ENCODE results near the gene JDP2.
"Not testable (repeated sequence)": the region's sequence is repeated elsewhere in the genome, so short reads cannot be mapped to it uniquely, and the experiment has no call there.

GRCh38 chr14:75474127-75474526, 46.3 kb downstream of the JDP2 start:
- TF ChIP-seq CTCF, POLR2A, EP300 (IDR thresholded peaks at IDR 0.05): not testable (repeated sequence)
